Ishikawa (cell line): Measurements from ENCODE around the gene PATJ.

Source experiments
- CEBPB ChIP-seq: IDR thresholded peaks from 2 replicates; pipeline ENCODE4 v1.6.1; 2012
- CREB1 ChIP-seq: IDR thresholded peaks from 2 replicates; pipeline ENCODE4 v1.6.1; 2012; ENCODE audit warnings: low read depth
- EGR1 ChIP-seq: IDR thresholded peaks from 2 replicates; pipeline ENCODE4 v1.6.1; 2012
- EP300 ChIP-seq: IDR thresholded peaks from 2 replicates; pipeline ENCODE4 v1.6.1; 2012; ENCODE audit warnings: borderline replicate concordance
- FOXM1 ChIP-seq: IDR thresholded peaks from 2 replicates; pipeline ENCODE4 v1.6.1; 2012; ENCODE audit warnings: low read depth, borderline replicate concordance
- MAX ChIP-seq: IDR thresholded peaks from 2 replicates; pipeline ENCODE4 v1.6.1; 2012
- NFIC ChIP-seq: IDR thresholded peaks from 2 replicates; pipeline ENCODE4 v1.6.1; 2012
- RAD21 ChIP-seq: IDR thresholded peaks from 2 replicates; pipeline ENCODE4 v1.6.1; 2012; ENCODE audit warnings: low read depth
- TAF1 ChIP-seq: IDR thresholded peaks from 2 replicates; pipeline ENCODE4 v1.6.1; 2012; ENCODE audit warnings: low read depth, mild to moderate bottlenecking
- TCF12 ChIP-seq: IDR thresholded peaks from 2 replicates; pipeline ENCODE4 v1.6.1; 2012; ENCODE audit warnings: low read depth
- TEAD4 ChIP-seq: IDR thresholded peaks from 2 replicates; pipeline ENCODE4 v1.6.1; 2012
- USF1 ChIP-seq: IDR thresholded peaks from 2 replicates; pipeline ENCODE4 v1.6.1; 2012
- YY1 ChIP-seq: IDR thresholded peaks from 2 replicates; pipeline ENCODE4 v1.6.1; 2012; ENCODE audit warnings: low read depth
- ZBTB7A ChIP-seq: IDR thresholded peaks from 2 replicates; pipeline ENCODE4 v1.6.1; 2012; ENCODE audit warnings: low read depth
- TF ChIP-seq, protein P1 (sequence below): IDR thresholded peaks from 2 replicates; pipeline ENCODE4 v1.6.1; 2012; ENCODE audit warnings: low read depth, mild to moderate bottlenecking

PATJ gene

DNA sequence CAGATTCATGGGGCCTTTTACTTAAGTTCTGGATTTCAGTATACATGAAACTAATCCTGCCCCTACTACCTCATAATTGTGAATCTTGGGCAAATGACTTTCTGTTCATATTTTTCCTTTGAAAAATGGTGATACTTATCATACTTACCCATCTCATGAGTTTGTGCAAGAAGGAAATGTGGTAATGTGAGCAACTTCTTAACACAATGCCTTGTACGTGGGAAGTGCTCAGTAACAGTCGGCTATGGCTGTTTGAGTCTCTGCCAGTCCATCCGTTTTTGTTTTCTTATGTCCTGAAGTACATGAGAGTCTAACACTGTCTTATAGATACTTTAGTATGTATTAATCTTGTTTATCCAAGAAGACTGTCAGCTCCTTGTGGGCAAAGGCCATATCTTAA is 86.5 kb downstream of the PATJ start:
- TF ChIP-seq TEAD4 (no peak), TAF1 (no peak), NFIC (no peak), TCF12 (no peak), MAX (no peak), CREB1 (no peak), CEBPB (no peak), ZBTB7A (no peak), FOXM1 (no peak), EP300 (no peak), RAD21 (no peak), EGR1 (no peak), USF1 (no peak), YY1 (no peak)
- TF ChIP-seq, protein P1, sequence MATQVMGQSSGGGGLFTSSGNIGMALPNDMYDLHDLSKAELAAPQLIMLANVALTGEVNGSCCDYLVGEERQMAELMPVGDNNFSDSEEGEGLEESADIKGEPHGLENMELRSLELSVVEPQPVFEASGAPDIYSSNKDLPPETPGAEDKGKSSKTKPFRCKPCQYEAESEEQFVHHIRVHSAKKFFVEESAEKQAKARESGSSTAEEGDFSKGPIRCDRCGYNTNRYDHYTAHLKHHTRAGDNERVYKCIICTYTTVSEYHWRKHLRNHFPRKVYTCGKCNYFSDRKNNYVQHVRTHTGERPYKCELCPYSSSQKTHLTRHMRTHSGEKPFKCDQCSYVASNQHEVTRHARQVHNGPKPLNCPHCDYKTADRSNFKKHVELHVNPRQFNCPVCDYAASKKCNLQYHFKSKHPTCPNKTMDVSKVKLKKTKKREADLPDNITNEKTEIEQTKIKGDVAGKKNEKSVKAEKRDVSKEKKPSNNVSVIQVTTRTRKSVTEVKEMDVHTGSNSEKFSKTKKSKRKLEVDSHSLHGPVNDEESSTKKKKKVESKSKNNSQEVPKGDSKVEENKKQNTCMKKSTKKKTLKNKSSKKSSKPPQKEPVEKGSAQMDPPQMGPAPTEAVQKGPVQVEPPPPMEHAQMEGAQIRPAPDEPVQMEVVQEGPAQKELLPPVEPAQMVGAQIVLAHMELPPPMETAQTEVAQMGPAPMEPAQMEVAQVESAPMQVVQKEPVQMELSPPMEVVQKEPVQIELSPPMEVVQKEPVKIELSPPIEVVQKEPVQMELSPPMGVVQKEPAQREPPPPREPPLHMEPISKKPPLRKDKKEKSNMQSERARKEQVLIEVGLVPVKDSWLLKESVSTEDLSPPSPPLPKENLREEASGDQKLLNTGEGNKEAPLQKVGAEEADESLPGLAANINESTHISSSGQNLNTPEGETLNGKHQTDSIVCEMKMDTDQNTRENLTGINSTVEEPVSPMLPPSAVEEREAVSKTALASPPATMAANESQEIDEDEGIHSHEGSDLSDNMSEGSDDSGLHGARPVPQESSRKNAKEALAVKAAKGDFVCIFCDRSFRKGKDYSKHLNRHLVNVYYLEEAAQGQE, result no peak

DNA sequence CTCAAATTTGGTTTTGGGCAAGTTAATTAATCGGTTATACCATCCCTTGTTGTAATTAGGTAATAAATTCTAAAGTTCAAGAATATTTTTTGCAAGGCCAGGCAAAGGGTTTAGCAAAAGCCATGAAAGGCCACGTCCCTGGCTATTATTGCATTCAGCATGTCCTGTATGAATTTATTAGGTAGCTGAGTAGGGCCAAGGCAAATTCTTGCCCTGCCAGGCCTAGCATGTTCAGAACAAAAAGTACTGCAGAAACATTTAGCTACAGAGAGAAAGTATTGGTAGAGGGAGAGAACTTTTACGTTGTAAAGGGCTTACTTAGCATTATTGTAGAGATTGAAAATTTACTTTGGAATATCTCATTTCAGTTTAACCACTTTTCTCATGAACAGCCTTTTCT is 94.4 kb downstream of the PATJ start:
- no peak for TF ChIP-seq EP300
- TF ChIP-seq CEBPB, result no peak
- no peak for TF ChIP-seq TAF1

- TF ChIP-seq TAF1, result no peak
- no peak for TF ChIP-seq FOXM1
- TF ChIP-seq, protein P1, result no peak
- TF ChIP-seq USF1, result no peak
- no peak for TF ChIP-seq RAD21
- TF ChIP-seq MAX, result no peak
- no peak for TF ChIP-seq YY1
- TF ChIP-seq CEBPB, result no peak
- no peak for TF ChIP-seq NFIC
- no peak for TF ChIP-seq TCF12
- TF ChIP-seq EGR1, result no peak
- TF ChIP-seq EP300, result no peak
- no peak for TF ChIP-seq ZBTB7A
- no peak for TF ChIP-seq TEAD4
Observed at GRCh38 chr1:61839679-61840078, 97.4 kb downstream of the PATJ start.

GRCh38 chr1:61842036-61842435 is 99.8 kb downstream of the PATJ start:
- TF ChIP-seq MAX (no peak), TEAD4 (no peak), TCF12 (no peak), CEBPB (no peak)

DNA sequence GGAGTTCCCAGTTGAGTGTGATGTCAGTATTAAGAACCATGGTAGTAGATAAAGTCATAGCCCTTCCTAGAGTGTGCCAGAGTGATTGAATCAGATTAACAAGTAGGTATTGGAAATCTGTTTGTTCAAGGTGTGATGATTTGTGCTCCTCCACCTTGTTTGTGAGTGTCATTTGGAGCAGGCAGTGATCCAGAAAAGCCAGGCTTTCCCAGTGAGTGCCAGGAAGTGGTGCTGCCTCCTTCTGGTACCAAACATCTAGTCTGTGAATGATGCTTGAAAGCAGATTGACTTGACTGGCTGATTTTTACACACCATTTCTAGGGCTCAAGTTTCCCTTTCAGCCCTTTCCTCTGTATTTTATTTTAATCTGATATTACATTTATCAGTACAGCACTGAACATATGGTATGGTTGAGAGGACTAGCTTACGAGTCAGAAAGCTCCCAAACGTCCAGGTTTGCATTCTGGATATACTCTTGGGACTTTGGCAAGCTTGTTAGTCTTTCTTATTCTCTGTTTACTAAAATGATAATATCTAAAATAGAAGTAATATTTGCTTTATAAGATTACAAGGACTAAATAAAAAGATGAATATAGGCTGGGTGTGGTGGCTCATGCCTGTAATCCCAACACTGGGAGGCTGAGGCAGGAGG is 100.7 kb downstream of the PATJ start:
- TF ChIP-seq NFIC, result no peak
- no peak for TF ChIP-seq YY1
- TF ChIP-seq CEBPB, result no peak
- TF ChIP-seq TEAD4, result no peak
- TF ChIP-seq ZBTB7A, result no peak
- no peak for TF ChIP-seq CREB1
- TF ChIP-seq TAF1, result no peak
- TF ChIP-seq EGR1, result no peak

GRCh38 chr1:61844006-61844405 is 101.7 kb downstream of the PATJ start:
- TF ChIP-seq EGR1 (no peak), CEBPB (no peak), RAD21 (no peak), CREB1 (no peak), TCF12 (no peak), MAX (no peak), NFIC (no peak), USF1 (no peak), YY1 (no peak), ZBTB7A (no peak), FOXM1 (no peak), TEAD4 (no peak), EP300 (no peak), TAF1 (no peak)
- TF ChIP-seq, protein P1, result no peak
